ENCODE results near the gene SGIP1. TPM values are rescaled to one million over a fixed set of nuclear protein-coding genes. Genes with fewer than 3 reads are reported as not detected.

The SGIP1 gene
- total RNA-seq, 2 experiments from 2014 or later, result 0.07 TPM; not detected in 1

DNA sequence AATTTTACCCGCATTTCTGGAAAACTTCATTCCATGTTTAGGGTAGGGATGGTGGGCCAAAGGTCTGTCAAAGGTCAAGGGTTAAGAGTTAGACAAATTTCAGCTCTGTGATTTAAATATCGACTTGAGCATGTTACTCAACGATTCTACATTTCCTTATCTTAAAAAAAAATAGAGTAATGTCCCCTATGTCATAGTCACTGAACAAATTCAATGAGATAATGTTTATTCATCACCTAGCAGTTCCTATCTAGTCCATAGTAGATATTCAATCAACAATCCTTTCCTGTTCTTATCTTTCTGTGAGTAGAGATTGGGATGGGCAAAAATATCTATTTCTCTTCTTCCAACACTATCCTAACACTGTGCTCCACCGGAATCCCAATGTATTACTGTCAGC lies 217.2 kb downstream of the SGIP1 start:
- H3K4me1 Mint-ChIP-seq (ENCODE audit: low read depth), result peaks cover 12% of the 10 kb centered on the region
- intact Hi-C loops (cut with micrococcal nuclease), result no loop called here
- H3K27me3 Mint-ChIP-seq (ENCODE audit: low read depth), result peaks cover 31% of the 10 kb centered on the region
- no peak for DNase-seq
- no peak overlapping the region for H3K4me3 Mint-ChIP-seq
- H3K27ac Mint-ChIP-seq, result no peak overlapping the region
- CTCF ChIA-PET, result interaction anchor here (1.8 kb wide), 1 partner anchor 13 kb away, joined by 6 read pairs; no protein-coding TSS in a partner anchor
- H3K9me3 Mint-ChIP-seq, result no peaks in the 10 kb centered on the region
- H3K36me3 Mint-ChIP-seq (ENCODE audit: low read depth), result no peaks in the 10 kb centered on the region

- peaks cover 12% of the 10 kb centered on the region for H3K4me1 Mint-ChIP-seq (ENCODE audit: low read depth)
- no peaks in the 10 kb centered on the region for H3K36me3 Mint-ChIP-seq (ENCODE audit: low read depth)
- H3K27me3 Mint-ChIP-seq (ENCODE audit: low read depth), result peaks cover 28% of the 10 kb centered on the region
- DNase-seq, result peak; percentile 40
- H3K27ac Mint-ChIP-seq, result no peak within 1 kb of the TSS
- H3K9me3 Mint-ChIP-seq, result no peaks in the 10 kb centered on the region
- intact Hi-C loops (cut with micrococcal nuclease), result no loop called here
- H3K4me3 Mint-ChIP-seq, result peak within 1 kb of the TSS; percentile 68
- CTCF ChIA-PET, result no interaction called here
These were observed 218.1 kb downstream of the SGIP1 start, which contains the start of gene DYNLT5 for GRCh38 chr1:66752000-66752592. DYNLT5 (plus strand) TSS chr1:66752459; CDS start chr1:66754659, 2,200 bp downstream.

GRCh38 chr1:66752671-66753371 lies 218.9 kb downstream of the SGIP1 start:
- Mint-ChIP-seq H3K4me1 (ENCODE audit: low read depth) (peaks cover 12% of the 10 kb centered on the region), H3K36me3 (ENCODE audit: low read depth) (no peaks in the 10 kb centered on the region), H3K4me3 (peak overlapping the region; percentile 68), H3K9me3 (no peaks in the 10 kb centered on the region), H3K27ac (no peak overlapping the region), H3K27me3 (ENCODE audit: low read depth) (peaks cover 28% of the 10 kb centered on the region)
- CTCF ChIA-PET, result interaction anchor here (0.6 to 1.7 kb wide), 4 partner anchors 10 to 459 kb away, joined by 3 to 12 read pairs (median 4); no protein-coding TSS in a partner anchor
- intact Hi-C loops (cut with micrococcal nuclease), result no loop called here
- DNase-seq, result no peak

- Mint-ChIP-seq H3K27me3 (ENCODE audit: low read depth) (peaks cover 6% of the 10 kb centered on the region), H3K36me3 (ENCODE audit: low read depth) (no peaks in the 10 kb centered on the region), H3K9me3 (no peaks in the 10 kb centered on the region), H3K4me3 (no peak overlapping the region), H3K27ac (no peak overlapping the region), H3K4me1 (ENCODE audit: low read depth) (peaks cover 3% of the 10 kb centered on the region)
- DNase-seq, result no peak
- CTCF ChIA-PET, result interaction anchor here (1.1 kb wide), 2 partner anchors 31 to 224 kb away, joined by 3 read pairs; no protein-coding TSS in a partner anchor
- intact Hi-C loops (cut with micrococcal nuclease), result no loop called here
These were observed 223.8 kb downstream of the SGIP1 start for GRCh38 chr1:66757722-66758240.

- Mint-ChIP-seq H3K27me3 (ENCODE audit: low read depth) (peaks cover 3% of the 10 kb centered on the region), H3K36me3 (ENCODE audit: low read depth) (no peaks in the 10 kb centered on the region), H3K9me3 (no peaks in the 10 kb centered on the region), H3K4me3 (no peak overlapping the region), H3K27ac (no peak overlapping the region), H3K4me1 (ENCODE audit: low read depth) (no peaks in the 10 kb centered on the region)
- no peak for DNase-seq
- CTCF ChIA-PET, result interaction anchor here (1.1 kb wide), 2 partner anchors 32 to 223 kb away, joined by 3 read pairs; no protein-coding TSS in a partner anchor
- intact Hi-C loops (cut with micrococcal nuclease), result no loop called here
These were observed 224.3 kb downstream of the SGIP1 start for GRCh38 chr1:66758241-66758755.

DNA sequence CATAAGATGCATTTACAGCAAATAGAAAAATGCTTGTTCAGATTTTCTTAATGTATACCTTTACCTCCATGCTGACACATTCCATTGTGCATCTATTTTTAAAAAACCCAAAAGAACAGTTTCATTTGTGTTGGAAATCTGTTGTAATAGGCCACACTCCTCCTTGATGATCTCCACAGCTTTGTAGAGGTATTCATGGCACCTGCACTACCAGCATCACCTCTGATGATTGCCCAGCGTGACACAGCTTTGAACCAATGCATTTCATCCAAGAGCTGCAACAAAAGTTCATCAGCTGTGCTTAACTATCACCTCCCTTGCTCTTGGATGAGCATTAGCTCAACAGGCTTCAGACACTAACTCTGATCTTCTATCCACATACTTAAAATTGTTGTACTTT lies 226.6 kb downstream of the SGIP1 start:
- Mint-ChIP-seq H3K36me3 (ENCODE audit: low read depth) (no peaks in the 10 kb centered on the region), H3K27me3 (ENCODE audit: low read depth) (no peaks in the 10 kb centered on the region), H3K4me1 (ENCODE audit: low read depth) (no peaks in the 10 kb centered on the region), H3K27ac (no peak overlapping the region), H3K4me3 (no peak overlapping the region), H3K9me3 (no peaks in the 10 kb centered on the region)
- intact Hi-C loops (cut with micrococcal nuclease), result no loop called here
- no peak for DNase-seq
- CTCF ChIA-PET, result interaction anchor here (0.6 to 0.9 kb wide), 2 partner anchors 294 to 312 kb away, joined by 3 to 4 read pairs; no protein-coding TSS in a partner anchor

- intact Hi-C loops (cut with micrococcal nuclease), result no loop called here
- no peaks in the 10 kb centered on the region for H3K4me1 Mint-ChIP-seq (ENCODE audit: low read depth)
- H3K27ac Mint-ChIP-seq, result no peak overlapping the region
- CTCF ChIA-PET, result interaction anchor here (0.9 to 2.8 kb wide), 3 partner anchors 16 to 387 kb away, joined by 3 to 21 read pairs (median 3); no protein-coding TSS in a partner anchor
- no peaks in the 10 kb centered on the region for H3K27me3 Mint-ChIP-seq (ENCODE audit: low read depth)
- no peaks in the 10 kb centered on the region for H3K36me3 Mint-ChIP-seq (ENCODE audit: low read depth)
- no peaks in the 10 kb centered on the region for H3K9me3 Mint-ChIP-seq
- no peak overlapping the region for H3K4me3 Mint-ChIP-seq
- DNase-seq, result no peak
These were observed 227.3 kb downstream of the SGIP1 start for GRCh38 chr1:66761221-66761620.

DNA sequence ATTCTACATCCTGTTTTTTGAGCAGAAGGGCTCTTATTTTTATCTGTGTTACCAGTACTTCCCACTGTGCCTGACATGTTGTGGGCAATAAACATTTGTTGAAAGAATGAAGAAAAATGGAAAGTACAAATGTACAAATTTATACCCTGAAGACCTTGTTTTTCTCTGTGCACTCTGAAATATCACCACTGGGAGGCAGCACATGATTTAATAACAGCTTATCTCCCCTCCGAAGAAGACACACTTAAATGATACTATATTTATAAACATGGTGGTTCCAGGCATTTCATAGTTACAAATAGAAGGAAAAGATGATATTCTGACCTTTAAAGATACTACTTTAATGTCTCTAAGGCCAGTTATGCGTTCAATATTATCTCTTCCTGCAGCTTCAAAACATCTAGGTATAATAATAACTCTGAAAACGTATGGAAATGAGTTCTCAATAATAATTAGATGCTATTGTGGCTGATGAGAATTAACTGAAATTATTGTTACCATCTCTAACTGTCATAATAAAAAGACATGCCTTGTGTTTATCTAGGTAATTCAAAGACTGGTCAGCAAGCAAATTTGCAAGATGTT lies 231.1 kb downstream of the SGIP1 start:
- Mint-ChIP-seq H3K9me3 (no peaks in the 10 kb centered on the region), H3K27me3 (ENCODE audit: low read depth) (no peaks in the 10 kb centered on the region), H3K27ac (no peak overlapping the region), H3K36me3 (ENCODE audit: low read depth) (no peaks in the 10 kb centered on the region), H3K4me3 (no peak overlapping the region), H3K4me1 (ENCODE audit: low read depth) (peaks cover 22% of the 10 kb centered on the region)
- CTCF ChIA-PET, result interaction anchor here (0.6 to 3.8 kb wide), 16 partner anchors 11 to 991 kb away, joined by 3 to 37 read pairs (median 4); partner anchors contain the start of genes DNAI4 and MIER1
- intact Hi-C loops (cut with micrococcal nuclease), result loop anchor here (1.0 to 5.0 kb wide), 7 partner anchors 77 to 736 kb away; no protein-coding TSS in a partner anchor
- peak; percentile 80 for DNase-seq

GRCh38 chr1:66767626-66768025 lies 233.7 kb downstream of the SGIP1 start:
- CTCF ChIA-PET, result interaction anchor here (0.6 to 3.8 kb wide), 4 partner anchors 20 to 1284 kb away, joined by 3 to 37 read pairs (median 4); no protein-coding TSS in a partner anchor
- H3K27ac Mint-ChIP-seq, result no peak overlapping the region
- no peak overlapping the region for H3K4me3 Mint-ChIP-seq
- intact Hi-C loops (cut with micrococcal nuclease), result loop anchor here (5.0 kb wide), 1 partner anchor 75 kb away; no protein-coding TSS in a partner anchor
- H3K4me1 Mint-ChIP-seq (ENCODE audit: low read depth), result peaks cover 35% of the 10 kb centered on the region
- no peak for DNase-seq
- no peaks in the 10 kb centered on the region for H3K36me3 Mint-ChIP-seq (ENCODE audit: low read depth)
- H3K27me3 Mint-ChIP-seq (ENCODE audit: low read depth), result no peaks in the 10 kb centered on the region
- no peaks in the 10 kb centered on the region for H3K9me3 Mint-ChIP-seq

DNA sequence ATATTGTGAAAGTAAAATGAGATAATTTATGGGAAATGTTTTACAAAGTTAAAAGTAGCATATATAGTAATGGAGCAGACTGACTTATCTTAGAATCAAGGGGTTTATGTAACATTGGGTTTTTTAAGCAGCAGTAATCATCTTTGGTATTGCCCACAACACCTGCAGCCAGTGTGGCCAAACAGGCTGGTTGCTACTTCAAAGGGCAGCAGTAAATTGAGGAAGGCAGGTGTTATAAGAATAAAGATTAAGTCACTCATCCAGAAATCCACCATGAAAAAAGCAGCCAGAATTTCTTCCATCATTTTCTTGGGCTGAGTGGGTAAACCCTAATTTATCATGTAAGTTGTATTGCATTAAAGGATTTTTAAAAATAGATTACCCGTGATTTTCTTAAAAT lies 235.0 kb downstream of the SGIP1 start:
- H3K9me3 Mint-ChIP-seq, result no peaks in the 10 kb centered on the region
- H3K4me3 Mint-ChIP-seq, result no peak overlapping the region

DNA sequence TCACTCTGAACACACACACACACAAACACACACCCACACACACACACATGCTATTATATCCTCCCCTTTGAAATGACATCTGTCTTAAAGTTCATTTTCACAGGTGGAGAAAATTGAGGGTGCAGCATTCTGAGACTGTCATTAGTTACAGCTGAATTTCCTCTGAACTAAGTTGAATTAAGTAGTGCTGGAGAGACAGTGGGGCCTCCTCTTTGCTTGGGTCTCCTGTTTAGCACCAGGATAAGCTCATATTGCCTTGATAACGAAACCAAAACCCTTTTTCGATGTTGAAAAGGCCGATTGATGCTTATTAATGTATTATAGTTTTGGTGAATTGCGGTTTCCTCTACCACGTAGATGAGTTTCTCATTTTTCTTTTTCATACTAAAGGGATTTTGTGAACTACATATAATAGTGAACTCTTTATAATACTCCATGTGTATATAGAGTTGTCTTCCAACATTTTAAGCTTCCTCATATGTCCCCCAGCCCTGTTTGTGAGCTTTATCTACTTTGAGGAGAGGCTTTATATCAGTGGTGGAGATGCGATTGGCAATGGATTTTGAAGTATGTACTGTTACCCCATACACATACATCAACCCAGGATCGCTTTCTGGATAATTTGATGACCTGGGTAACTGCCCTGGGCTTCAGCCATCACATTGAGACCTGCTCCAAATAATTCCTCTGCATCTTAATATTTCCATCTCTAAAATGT lies 235.7 kb downstream of the SGIP1 start:
- DNase-seq, result peak; percentile 29
- no peaks in the 10 kb centered on the region for H3K36me3 Mint-ChIP-seq (ENCODE audit: low read depth)
- H3K9me3 Mint-ChIP-seq, result no peaks in the 10 kb centered on the region
- CTCF ChIA-PET, result interaction anchor here (0.7 to 1.2 kb wide), 4 partner anchors 10 to 379 kb away, joined by 3 to 5 read pairs (median 4); no protein-coding TSS in a partner anchor
- peak overlapping the region; percentile 68 for H3K27ac Mint-ChIP-seq
- intact Hi-C loops (cut with micrococcal nuclease), result loop anchor here (1.0 to 10.0 kb wide), 7 partner anchors 19 to 965 kb away; partner anchors contain the start of genes DNAI4 and MIER1
- peak overlapping the region; percentile 37 for H3K4me3 Mint-ChIP-seq
- no peaks in the 10 kb centered on the region for H3K27me3 Mint-ChIP-seq (ENCODE audit: low read depth)
- H3K4me1 Mint-ChIP-seq (ENCODE audit: low read depth), result peaks cover 35% of the 10 kb centered on the region

More for the DNA sequence above, 235.0 kb downstream of the SGIP1 start:
- DNase-seq, result no peak
- H3K27me3 Mint-ChIP-seq (ENCODE audit: low read depth), result no peaks in the 10 kb centered on the region
- CTCF ChIA-PET, result interaction anchor here (1.2 kb wide), 1 partner anchor 10 kb away, joined by 4 read pairs; no protein-coding TSS in a partner anchor
- intact Hi-C loops (cut with micrococcal nuclease), result loop anchor here (5.0 kb wide), 1 partner anchor 73 kb away; no protein-coding TSS in a partner anchor
- H3K36me3 Mint-ChIP-seq (ENCODE audit: low read depth), result no peaks in the 10 kb centered on the region
- H3K4me1 Mint-ChIP-seq (ENCODE audit: low read depth), result peaks cover 35% of the 10 kb centered on the region
- H3K27ac Mint-ChIP-seq, result no peak overlapping the region
